Gastrocnemius medialis (tissue), 4 donors: Measurements from ENCODE around the gene ZNF319. TPM values are rescaled to one million over a fixed set of nuclear protein-coding genes. Genes with fewer than 3 reads are reported as not detected.

Experiments used
- ATAC-seq, 2 donors: fragments of 150-250 bp; one replicate each; pipeline ENCODE4 v1.9.1; 2016
- DNase-seq, 2 donors: peaks; one replicate each; pipeline ENCODE4 v3.0.0-alpha.2; 2019
- H3K27ac ChIP-seq, 4 donors: fragments of 200-600 bp; sonication (generic); 1 replicate in 1 of 4; 2 replicates in 3 of 4; pipeline ENCODE4 v1.5.1; 2016 to 2018; ENCODE audit warnings: mild to moderate bottlenecking in 2 of 4, moderate library complexity in 1 of 4
- H3K27me3 ChIP-seq, 3 donors: fragments of 200-600 bp; sonication (generic) in 2 of 3; 1 replicate in 1 of 3; 2 replicates in 2 of 3; pipeline versions ENCODE4 v1.5.1 to v1.6.0; 2016 to 2019; ENCODE audit warnings: mild to moderate bottlenecking in 1 of 3, moderate library complexity in 1 of 3
- H3K36me3 ChIP-seq, 2 donors: fragments of 200-600 bp; sonication (generic) in 1 of 2; one replicate each; pipeline ENCODE4 v1.5.1; 2017 to 2018
- H3K4me1 ChIP-seq, 2 donors: fragments of 200-600 bp; sonication (generic) in 1 of 2; one replicate each; pipeline ENCODE4 v1.5.1; 2016 to 2017; ENCODE audit warnings: mild to moderate bottlenecking in 2 of 2
- H3K4me3 ChIP-seq, 4 donors: fragments of 200-600 bp; sonication (generic) in 3 of 4; 1 replicate in 1 of 4; 2 replicates in 3 of 4; pipeline ENCODE4 v1.5.1; 2016 to 2019; ENCODE audit warnings: mild to moderate bottlenecking in 2 of 4
- H3K9me3 ChIP-seq, 3 donors: fragments of 200-600 bp; sonication (generic) in 2 of 3; 1 replicate in 1 of 3; 2 replicates in 2 of 3; pipeline ENCODE4 v1.5.1; 2016 to 2019
- POLR2A ChIP-seq, 2 donors: fragments of 450-650 bp; IDR thresholded peaks; one replicate each; pipeline ENCODE4 v1.6.1; 2017; ENCODE audit warnings: antibody characterized with exemption in 2 of 2, mild to moderate bottlenecking in 2 of 2, moderate library complexity in 2 of 2
- in situ Hi-C, 4 donors: fragments of 200-750 bp; cut with MboI; loops; one replicate each; pipeline versions ENCODE4 v1.15.0 to v1.8.0; 2017; ENCODE audit warnings: low sequenced_read_pairs in 4 of 4
- intact Hi-C: fragments of 100-400 bp; cut with DNase I; formaldehyde crosslinking; loops from one replicate; pipeline ENCODE4 v1.15.1; 2023; ENCODE audit warnings: low total_unique reads
- total RNA-seq, 4 donors: library from RNA; depleted of rRNA; stranded (reverse); fragments of >200 nt; gene quantifications; one replicate each; pipeline versions ENCODE4 v1.1.0 to v1.2.3, GENCODE V29; 2016

The ZNF319 gene
- total RNA-seq, 4 donors from 2014 or later = 4.4 to 7.5 (median 6.7) TPM

DNA sequence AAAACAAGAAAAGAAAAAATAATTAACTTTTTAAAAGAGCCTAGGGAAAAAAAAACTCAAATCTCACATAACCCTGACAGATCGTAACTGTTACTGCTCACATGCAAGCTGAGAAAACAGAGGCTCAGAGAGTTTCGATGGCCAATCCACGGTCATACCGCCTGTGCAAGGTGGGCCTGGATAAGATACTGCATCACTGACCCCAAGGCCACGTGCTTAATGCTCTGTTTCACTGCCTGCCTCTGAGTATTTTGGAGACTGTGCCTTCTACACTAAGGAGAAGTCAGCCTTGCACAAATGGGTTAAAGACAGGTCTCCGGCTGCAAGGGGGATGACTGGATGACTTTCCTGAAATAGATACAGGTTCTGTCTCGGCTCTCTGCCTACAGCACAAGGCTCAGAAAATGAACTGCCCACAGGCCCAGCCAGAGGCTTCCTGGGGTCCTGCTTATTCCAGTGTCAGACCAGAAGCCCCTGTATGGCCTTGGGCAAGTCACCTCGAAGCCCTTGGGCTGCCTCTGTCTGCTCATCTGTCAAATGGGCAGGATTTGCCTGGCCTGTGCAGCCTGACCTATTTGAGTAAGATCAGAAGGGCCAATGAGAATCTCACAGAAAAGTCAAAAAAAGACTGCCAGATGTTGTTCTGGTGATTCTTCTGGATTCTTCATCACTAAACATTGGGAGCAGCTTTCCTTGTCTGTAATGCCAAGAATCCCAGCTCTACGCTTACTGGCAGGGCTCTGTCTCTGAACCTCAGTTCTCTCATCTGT is 55.3 kb downstream of the ZNF319 start:
- no peak overlapping the region for H3K27ac ChIP-seq
- no peaks in the 10 kb centered on the region for H3K36me3 ChIP-seq
- no peak for TF ChIP-seq POLR2A (IDR thresholded peaks at IDR 0.05)
- H3K9me3 ChIP-seq = no peaks in the 10 kb centered on the region
- ATAC-seq (no peak), DNase-seq (no peak)
- peaks cover 0 to 5% (median 5%) of the 10 kb centered on the region in 3 donors for H3K27me3 ChIP-seq
- in situ Hi-C loops = no loop called here
- intact Hi-C loops = no loop called here
- H3K4me1 ChIP-seq = no peaks in the 10 kb centered on the region
- H3K4me3 ChIP-seq = no peak overlapping the region

Other genes starting within 250 kb of the ZNF319 start
- 10 to 100 TPM in 1 of 4 donors, 1 to 10 TPM in 3; 2.1 to 12.0 (median 3.2) TPM for gene KIFC3, start 198.2 kb downstream of the ZNF319 start, total RNA-seq
- not detected for gene CNGB1, start 29.5 kb downstream of the ZNF319 start, total RNA-seq
- gene USB1, start 735 bp upstream of the ZNF319 start, total RNA-seq = 10 to 100 TPM in 2 of 4 donors, 1 to 10 TPM in 2; 5.7 to 31.2 (median 15.9) TPM
- 1 to 10 TPM; 2.9 to 8.1 (median 4.9) TPM for gene MMP15, start 25.1 kb upstream of the ZNF319 start, total RNA-seq
- 10 to 100 TPM in 2 of 4 donors, 1 to 10 TPM in 2; 6.5 to 16.0 (median 9.1) TPM for gene CFAP20, start 128.7 kb upstream of the ZNF319 start, total RNA-seq
- gene CSNK2A2, start 197.4 kb upstream of the ZNF319 start, total RNA-seq = 10 to 100 TPM; 14.0 to 29.5 (median 20.4) TPM